Neural cell (in vitro differentiated cells): Measurements from ENCODE around the gene ATP1A4. TPM values are rescaled to one million over a fixed set of nuclear protein-coding genes. Genes with fewer than 3 reads are reported as not detected.

Experiments
- H2AFZ ChIP-seq: fragments of 200-600, 300-800 bp; sonication (generic), shearing (Covaris generic); 2 replicates; pipeline ENCODE4 v1.6.0; 2014; ENCODE audit warnings: low read depth, mild to moderate bottlenecking, antibody characterized with exemption, low read length, moderate library complexity
- H3F3A ChIP-seq: fragments of 200-600 bp; shearing (Covaris generic); 2 replicates; pipeline ENCODE4 v1.6.1; 2016; ENCODE audit warnings: mild to moderate bottlenecking, moderate library complexity, mixed read lengths, antibody characterized with exemption, low read length; ENCODE audit not compliant: insufficient read depth, poor library complexity, severe bottlenecking
- H3K27ac ChIP-seq: fragments of 200-600, 300-800 bp; sonication (generic), shearing (Covaris generic); 2 replicates; pipeline ENCODE4 v1.5.1; 2014; ENCODE audit warnings: mild to moderate bottlenecking, low read length, moderate library complexity
- H3K27me3 ChIP-seq: fragments of 300-800, 200-600 bp; sonication (generic), shearing (Covaris generic); 2 replicates; pipeline ENCODE4 v1.6.0; 2014; ENCODE audit warnings: mild to moderate bottlenecking, low read depth, low read length, moderate library complexity; ENCODE audit not compliant: insufficient read depth
- H3K36me3 ChIP-seq: fragments of 300-800, 200-600 bp; sonication (generic), shearing (Covaris generic); 2 replicates; pipeline ENCODE4 v1.5.1; 2014; ENCODE audit warnings: mild to moderate bottlenecking, antibody characterized with exemption, low read length, moderate library complexity; ENCODE audit not compliant: insufficient read depth
- H3K4me2 ChIP-seq: fragments of 300-800, 200-600 bp; sonication (generic), shearing (Covaris generic); 2 replicates; pipeline ENCODE4 v1.6.0; 2014; ENCODE audit warnings: mild to moderate bottlenecking, low read length
- H3K4me3 ChIP-seq: fragments of 300-800, 200-600 bp; sonication (generic), shearing (Covaris generic); 2 replicates; pipeline ENCODE4 v1.5.1; 2014; ENCODE audit warnings: mild to moderate bottlenecking, low read length, moderate library complexity
- H3K79me2 ChIP-seq: fragments of 200-600 bp; shearing (Covaris generic); replicated peaks from 2 replicates; pipeline ENCODE4 v1.6.0; 2014; ENCODE audit warnings: mild to moderate bottlenecking, low read length, moderate library complexity; ENCODE audit not compliant: insufficient read depth
- H3K9ac ChIP-seq: fragments of 300-800, 200-600 bp; sonication (generic), shearing (Covaris generic); 2 replicates; pipeline ENCODE4 v1.6.1; 2016; ENCODE audit warnings: mild to moderate bottlenecking, low read length, mixed read lengths
- H3K9me2 ChIP-seq: fragments of 200-600 bp; shearing (Covaris generic); 2 replicates; pipeline ENCODE4 v1.6.1; 2016; ENCODE audit warnings: mild to moderate bottlenecking, low read length, mixed read lengths; ENCODE audit not compliant: insufficient read depth
- H3K9me3 ChIP-seq: fragments of 200-600, 300-800 bp; sonication (generic), shearing (Covaris generic); 2 replicates; pipeline ENCODE4 v1.6.1; 2016; ENCODE audit warnings: mild to moderate bottlenecking, mixed run types, low read length, moderate library complexity, mixed read lengths
- H4K20me1 ChIP-seq: fragments of 200-600 bp; shearing (Covaris generic); 2 replicates; pipeline ENCODE4 v1.6.1; 2016; ENCODE audit warnings: mild to moderate bottlenecking, mixed run types; ENCODE audit not compliant: insufficient read depth
- CTCF ChIP-seq: fragments of 450-650 bp; IDR thresholded peaks from 2 replicates; pipeline ENCODE4 v1.5.1; 2014; ENCODE audit warnings: antibody characterized with exemption, mild to moderate bottlenecking, moderate library complexity; ENCODE audit not compliant: poor library complexity, severe bottlenecking
- EP300 ChIP-seq: fragments of 450-650 bp; conservative IDR thresholded peaks from 2 replicates; pipeline ENCODE4 v1.6.1; 2014; ENCODE audit warnings: antibody characterized with exemption, mild to moderate bottlenecking, moderate library complexity; ENCODE audit not compliant: poor library complexity, severe bottlenecking
- EZH2 ChIP-seq: fragments of 200-600, 300-800 bp; shearing (Covaris generic), sonication (generic); IDR thresholded peaks from 2 replicates; pipeline ENCODE4 v1.6.1; 2014; ENCODE audit warnings: antibody characterized with exemption, low read length, borderline replicate concordance, mild to moderate bottlenecking; ENCODE audit not compliant: insufficient read depth, poor library complexity, severe bottlenecking
- MXI1 ChIP-seq: fragments of 450-650 bp; conservative IDR thresholded peaks from 2 replicates; pipeline ENCODE4 v1.6.1; 2014; ENCODE audit warnings: antibody characterized with exemption, mild to moderate bottlenecking; ENCODE audit not compliant: poor library complexity, severe bottlenecking
- POLR2AphosphoS5 ChIP-seq: IDR thresholded peaks from 2 replicates; pipeline ENCODE4 v1.6.1; 2012
- RAD21 ChIP-seq: fragments of 450-650 bp; conservative IDR thresholded peaks from 2 replicates; pipeline ENCODE4 v1.6.1; 2014; ENCODE audit warnings: antibody characterized with exemption, mild to moderate bottlenecking, moderate library complexity
- REST ChIP-seq: IDR thresholded peaks from 2 replicates; pipeline ENCODE4 v1.6.1; 2012; ENCODE audit warnings: borderline replicate concordance
- SMC3 ChIP-seq: fragments of 450-650 bp; conservative IDR thresholded peaks from 2 replicates; pipeline ENCODE4 v1.6.1; 2014; ENCODE audit warnings: antibody characterized with exemption, mild to moderate bottlenecking, moderate library complexity; ENCODE audit not compliant: poor library complexity
- TAF1 ChIP-seq: IDR thresholded peaks from 2 replicates; pipeline ENCODE4 v1.6.1; 2012; ENCODE audit warnings: low read depth
- polyA plus RNA-seq: library from polyadenylated mRNA; depleted of rRNA; stranded (reverse); fragments of >200 nt; gene quantifications from 2 replicates; pipeline ENCODE4 v1.2.3, GENCODE V29; 2014

Gene ATP1A4
- polyA plus RNA-seq, 1 donor from 2014 or later, result not detected

- no peak overlapping the region for H3K9ac ChIP-seq
- H3K9me3 ChIP-seq, result no peaks in the 10 kb centered on the region
- no peaks in the 10 kb centered on the region for H3K9me2 ChIP-seq
- no peaks in the 10 kb centered on the region for H3F3A ChIP-seq
- TF ChIP-seq EZH2 (no peak), REST (no peak), POLR2AphosphoS5 (no peak), SMC3 (no peak), TAF1 (no peak), EP300 (no peak), CTCF (no peak), RAD21 (no peak), MXI1 (no peak)
- no peak overlapping the region for H3K4me2 ChIP-seq
- H3K27ac ChIP-seq, result no peak overlapping the region
- no peaks in the 10 kb centered on the region for H3K79me2 ChIP-seq
- H3K27me3 ChIP-seq, result no peaks in the 10 kb centered on the region
- no peaks in the 10 kb centered on the region for H3K36me3 ChIP-seq
- H2AFZ ChIP-seq, result no peak overlapping the region
- H3K4me3 ChIP-seq, result no peak overlapping the region
- H4K20me1 ChIP-seq, result no peaks in the 10 kb centered on the region
Observed at GRCh38 chr1:160167580-160167979, 16.2 kb downstream of the ATP1A4 start.

GRCh38 chr1:160168016-160168415, 16.6 kb downstream of the ATP1A4 start:
- no peaks in the 10 kb centered on the region for H3K9me3 ChIP-seq
- H3K27me3 ChIP-seq, result no peaks in the 10 kb centered on the region
- H3K4me2 ChIP-seq, result no peak overlapping the region
- no peak for TF ChIP-seq RAD21
- TF ChIP-seq TAF1, result no peak
- TF ChIP-seq CTCF, result no peak
- no peak for TF ChIP-seq REST
- TF ChIP-seq MXI1, result no peak
- TF ChIP-seq POLR2AphosphoS5, result no peak
- no peak for TF ChIP-seq SMC3
- no peak overlapping the region for H3K4me3 ChIP-seq
- H3F3A ChIP-seq, result no peaks in the 10 kb centered on the region
- H4K20me1 ChIP-seq, result no peaks in the 10 kb centered on the region
- H3K9ac ChIP-seq, result no peak overlapping the region
- no peaks in the 10 kb centered on the region for H3K36me3 ChIP-seq
- no peak overlapping the region for H2AFZ ChIP-seq
- H3K79me2 ChIP-seq, result no peaks in the 10 kb centered on the region
- no peaks in the 10 kb centered on the region for H3K9me2 ChIP-seq
- H3K27ac ChIP-seq, result no peak overlapping the region
